HCT116 (cell line): Measurements from ENCODE around the gene SUSD6. TPM values are rescaled to one million over a fixed set of nuclear protein-coding genes. Genes with fewer than 3 reads are reported as not detected.

Source experiments
- ATAC-seq: fragments of 200-7000 bp; cut with Tn5 transposase; 2 replicates; pipeline ENCODE4 v1.9.1; 2020; ENCODE audit warnings: mild to moderate bottlenecking, moderate library complexity
- BruUV-seq: library from RNA; stranded (reverse); fragments of 400-500 nt; replicated peaks from 2 replicates; lab custom pipeline; 2021; lab: Mats Ljungman, UMichigan
- CTCF ChIA-PET: fragments of 300-600 bp; sonication (Branson Sonifier 250); formaldehyde crosslinking; loops from one replicate; lab custom pipeline; 2021; ENCODE audit warnings: antibody characterized with exemption; lab: Charles Lee
- POLR2A ChIA-PET: fragments of 300-600, 350-600 bp; sonication (Branson Sonifier 250); formaldehyde crosslinking; loops from one replicate; lab custom pipeline; 2021; ENCODE audit warnings: antibody characterized with exemption; lab: Charles Lee
- RAD21 ChIA-PET, 2 experiments: fragments of 300-600 bp; sonication (Branson Sonifier 250); formaldehyde crosslinking; loops; one replicate each; lab custom pipeline; 2023; ENCODE audit warnings: low total read pairs in 2 of 2; ENCODE audit not compliant: uncharacterized antibody in 2 of 2, unreplicated experiment in 2 of 2, low non-redundant PET in 1 of 2; lab: Charles Lee
- DNase-seq: peaks from one replicate; pipeline ENCODE4 v3.0.0-alpha.2; 2010; ENCODE audit warnings: low read depth, low spot score
- H2AFZ ChIP-seq: fragments of 200-600 bp; shearing (Covaris generic), sonication (generic); 2 replicates; pipeline ENCODE4 v1.6.1; 2017; ENCODE audit warnings: low read depth, mixed run types, mixed read lengths, antibody characterized with exemption, low read length; ENCODE audit not compliant: poor library complexity, severe bottlenecking
- H3K27ac ChIP-seq: 2 replicates; pipeline ENCODE4 v1.5.1; 2012; ENCODE audit warnings: low read depth, low read length
- H3K27me3 ChIP-seq: fragments of 200-600 bp; sonication (generic); 2 replicates; pipeline ENCODE4 v1.6.1; 2016; ENCODE audit warnings: mixed run types, low read length, mixed read lengths; ENCODE audit not compliant: insufficient read depth
- H3K36me3 ChIP-seq, 2 experiments: fragments of 200-500 bp in 1 of 2; fragments of 200-600 bp in 1 of 2; sonication (Bioruptor generic) in 1 of 2; sonication (generic) in 1 of 2; 2 replicates each; pipeline versions ENCODE4 v1.5.1 to v1.6.1; 2014 to 2016; ENCODE audit warnings: low read length in 2 of 2, inconsistent platforms in 1 of 2, mixed read lengths in 1 of 2, mixed run types in 1 of 2; ENCODE audit not compliant: insufficient read depth in 2 of 2, control insufficient read depth in 1 of 2
- H3K4me1 ChIP-seq, 2 experiments: fragments of 200-600 bp in 1 of 2; sonication (generic) in 1 of 2; 2 replicates each; pipeline versions ENCODE4 v1.5.1 to v1.6.1; 2012 to 2017; ENCODE audit warnings: low read length in 2 of 2, inconsistent platforms in 1 of 2, mild to moderate bottlenecking in 1 of 2, mixed read lengths in 1 of 2, mixed run types in 1 of 2, moderate library complexity in 1 of 2; ENCODE audit not compliant: insufficient read depth in 2 of 2, control insufficient read depth in 1 of 2
- H3K4me2 ChIP-seq: fragments of 200-600 bp; sonication (generic); 2 replicates; pipeline ENCODE4 v1.6.1; 2017; ENCODE audit warnings: mixed run types, low read length, mixed read lengths
- H3K4me3 ChIP-seq, 2 experiments: fragments of 200-600 bp in 1 of 2; sonication (generic) in 1 of 2; replicated peaks in 1 of 2; 2 replicates each; pipeline ENCODE4 v1.5.1; 2011 to 2016; ENCODE audit warnings: low read length in 2 of 2, control low read depth in 1 of 2, low read depth in 1 of 2, mild to moderate bottlenecking in 1 of 2, mixed read lengths in 1 of 2, mixed run types in 1 of 2
- H3K79me2 ChIP-seq: fragments of 200-600 bp; sonication (generic); 2 replicates; pipeline ENCODE4 v1.6.1; 2017; ENCODE audit warnings: mild to moderate bottlenecking, mixed run types, low read length, moderate library complexity, mixed read lengths; ENCODE audit not compliant: insufficient read depth
- H3K9ac ChIP-seq: fragments of 200-600 bp; sonication (generic); 2 replicates; pipeline ENCODE4 v1.6.1; 2016; ENCODE audit warnings: low read length, mixed read lengths
- H3K9me2 ChIP-seq: fragments of 200-600 bp; sonication (generic), shearing (Covaris generic); 2 replicates; pipeline ENCODE4 v1.6.1; 2017; ENCODE audit warnings: mixed run types, mild to moderate bottlenecking, moderate library complexity; ENCODE audit not compliant: insufficient read depth
- H3K9me3 ChIP-seq, 2 experiments: fragments of 200-500 bp in 1 of 2; fragments of 200-600 bp in 1 of 2; sonication (Bioruptor generic) in 1 of 2; sonication (generic) in 1 of 2; 2 replicates each; pipeline ENCODE4 v1.6.1; 2014 to 2017; ENCODE audit warnings: low read length in 2 of 2, mixed read lengths in 2 of 2, inconsistent platforms in 1 of 2, low read depth in 1 of 2, mild to moderate bottlenecking in 1 of 2, mixed run types in 1 of 2, moderate library complexity in 1 of 2; ENCODE audit not compliant: control insufficient read depth in 1 of 2, insufficient read depth in 1 of 2
- H4K20me1 ChIP-seq: fragments of 200-600 bp; sonication (generic), shearing (Covaris generic); 2 replicates; pipeline ENCODE4 v1.6.1; 2017; ENCODE audit warnings: mixed run types, mild to moderate bottlenecking, moderate library complexity; ENCODE audit not compliant: insufficient read depth
- ELF1 ChIP-seq: IDR thresholded peaks from 2 replicates; pipeline ENCODE4 v1.6.1; 2012; ENCODE audit warnings: low read depth, borderline replicate concordance
- EZH2phosphoT487 ChIP-seq: fragments of 200-600 bp; IDR thresholded peaks from 2 replicates; pipeline ENCODE4 v1.6.1; 2018; ENCODE audit warnings: antibody characterized with exemption, borderline replicate concordance
- POLR2A ChIP-seq: IDR thresholded peaks from 2 replicates; pipeline ENCODE4 v1.7.0; 2011; ENCODE audit warnings: borderline replicate concordance; ENCODE audit not compliant: insufficient read depth, insufficient read length; ENCODE audit errors: extremely low read depth
- REST ChIP-seq: IDR thresholded peaks from 2 replicates; pipeline ENCODE4 v1.6.1; 2012; ENCODE audit warnings: low read depth
- SP1 ChIP-seq: IDR thresholded peaks from 2 replicates; pipeline ENCODE4 v1.6.1; 2012; ENCODE audit warnings: low read depth
- TCF7L2 ChIP-seq: IDR thresholded peaks from 2 replicates; pipeline ENCODE4 v1.7.0; 2011; ENCODE audit warnings: borderline replicate concordance, inconsistent platforms; ENCODE audit not compliant: insufficient read depth, insufficient read length; ENCODE audit errors: extremely low read depth
- intact Hi-C: fragments of 100-400 bp; cut with micrococcal nuclease; formaldehyde crosslinking; loops from 2 replicates; pipeline ENCODE4 v1.10.0; 2022
- total RNA-seq: library from RNA; stranded (reverse); gene quantifications from one replicate; pipeline ENCODE4 v1.2.1, GENCODE V29; 2021; ENCODE audit not compliant: unreplicated experiment

Gene SUSD6
- total RNA-seq, 1 experiment from 2014 or later = 6.4 TPM

- no peak overlapping the region for H2AFZ ChIP-seq
- CTCF ChIA-PET = no interaction called here
- no peaks in the 10 kb centered on the region for H4K20me1 ChIP-seq
- H3K9me2 ChIP-seq = no peaks in the 10 kb centered on the region
- POLR2A ChIA-PET = no interaction called here
- RAD21 ChIA-PET = no interaction called here
- DNase-seq = no peak
- no peak overlapping the region for H3K27ac ChIP-seq
- H3K4me3 ChIP-seq = no peak overlapping the region
- H3K27me3 ChIP-seq = no peaks in the 10 kb centered on the region
- H3K36me3 ChIP-seq = no peaks in the 10 kb centered on the region
- H3K4me2 ChIP-seq = no peak overlapping the region
- no peaks in the 10 kb centered on the region for H3K9me3 ChIP-seq
- ATAC-seq = no peak
- BruUV-seq = no TSS peak
- TF ChIP-seq ELF1 (no peak), REST (no peak), EZH2phosphoT487 (no peak), SP1 (no peak), TCF7L2 (no peak), POLR2A (no peak)
- H3K9ac ChIP-seq = no peak overlapping the region
- H3K79me2 ChIP-seq = no peaks in the 10 kb centered on the region; the same call in 1 of the 2 replicates
- H3K4me1 ChIP-seq = peaks cover 8 to 20% of the 10 kb centered on the region in 2 experiments
- intact Hi-C loops = no loop called here
Measured at GRCh38 chr14:69615121-69615495, 3.7 kb downstream of the SUSD6 start.
